SH-SY5Y (cell line): Measurements from ENCODE around the gene GSG1L.

Experiments
- GATA2 ChIP-seq: IDR thresholded peaks from 2 replicates; pipeline ENCODE4 v1.6.1; 2011; ENCODE audit warnings: mild to moderate bottlenecking, low read depth, low read length
- GATA3 ChIP-seq: IDR thresholded peaks from 2 replicates; pipeline ENCODE4 v1.6.1; 2011; ENCODE audit warnings: low read depth, mild to moderate bottlenecking, low read length, moderate library complexity

- no peak for TF ChIP-seq GATA3
- TF ChIP-seq GATA2: no peak
These were observed 23.5 kb downstream of the GSG1L start for GRCh38 chr16:28040039-28040438.
